ENCODE data around the gene F11R.

- TF ChIP-seq CTCF (IDR thresholded peaks at IDR 0.05) (no peak), POLR2A (IDR thresholded peaks at IDR 0.05) (no peak), POLR2AphosphoS5 (IDR thresholded peaks at IDR 0.05) (no peak)
Observed at GRCh38 chr1:161047436-161048420, 26.8 kb upstream of the F11R start.

Data from prostate gland (tissue), 2 donors.